ENCODE data around the gene SPG11.
"Not testable (repeated sequence)": the region's sequence is repeated elsewhere in the genome, so short reads cannot be mapped to it uniquely, and the experiment has no call there.

Gene SPG11, protein sequence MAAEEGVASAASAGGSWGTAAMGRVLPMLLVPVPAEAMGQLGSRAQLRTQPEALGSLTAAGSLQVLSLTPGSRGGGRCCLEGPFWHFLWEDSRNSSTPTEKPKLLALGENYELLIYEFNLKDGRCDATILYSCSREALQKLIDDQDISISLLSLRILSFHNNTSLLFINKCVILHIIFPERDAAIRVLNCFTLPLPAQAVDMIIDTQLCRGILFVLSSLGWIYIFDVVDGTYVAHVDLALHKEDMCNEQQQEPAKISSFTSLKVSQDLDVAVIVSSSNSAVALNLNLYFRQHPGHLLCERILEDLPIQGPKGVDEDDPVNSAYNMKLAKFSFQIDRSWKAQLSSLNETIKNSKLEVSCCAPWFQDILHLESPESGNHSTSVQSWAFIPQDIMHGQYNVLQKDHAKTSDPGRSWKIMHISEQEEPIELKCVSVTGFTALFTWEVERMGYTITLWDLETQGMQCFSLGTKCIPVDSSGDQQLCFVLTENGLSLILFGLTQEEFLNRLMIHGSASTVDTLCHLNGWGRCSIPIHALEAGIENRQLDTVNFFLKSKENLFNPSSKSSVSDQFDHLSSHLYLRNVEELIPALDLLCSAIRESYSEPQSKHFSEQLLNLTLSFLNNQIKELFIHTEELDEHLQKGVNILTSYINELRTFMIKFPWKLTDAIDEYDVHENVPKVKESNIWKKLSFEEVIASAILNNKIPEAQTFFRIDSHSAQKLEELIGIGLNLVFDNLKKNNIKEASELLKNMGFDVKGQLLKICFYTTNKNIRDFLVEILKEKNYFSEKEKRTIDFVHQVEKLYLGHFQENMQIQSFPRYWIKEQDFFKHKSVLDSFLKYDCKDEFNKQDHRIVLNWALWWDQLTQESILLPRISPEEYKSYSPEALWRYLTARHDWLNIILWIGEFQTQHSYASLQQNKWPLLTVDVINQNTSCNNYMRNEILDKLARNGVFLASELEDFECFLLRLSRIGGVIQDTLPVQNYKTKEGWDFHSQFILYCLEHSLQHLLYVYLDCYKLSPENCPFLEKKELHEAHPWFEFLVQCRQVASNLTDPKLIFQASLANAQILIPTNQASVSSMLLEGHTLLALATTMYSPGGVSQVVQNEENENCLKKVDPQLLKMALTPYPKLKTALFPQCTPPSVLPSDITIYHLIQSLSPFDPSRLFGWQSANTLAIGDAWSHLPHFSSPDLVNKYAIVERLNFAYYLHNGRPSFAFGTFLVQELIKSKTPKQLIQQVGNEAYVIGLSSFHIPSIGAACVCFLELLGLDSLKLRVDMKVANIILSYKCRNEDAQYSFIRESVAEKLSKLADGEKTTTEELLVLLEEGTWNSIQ (N-terminal part only)

DNA sequence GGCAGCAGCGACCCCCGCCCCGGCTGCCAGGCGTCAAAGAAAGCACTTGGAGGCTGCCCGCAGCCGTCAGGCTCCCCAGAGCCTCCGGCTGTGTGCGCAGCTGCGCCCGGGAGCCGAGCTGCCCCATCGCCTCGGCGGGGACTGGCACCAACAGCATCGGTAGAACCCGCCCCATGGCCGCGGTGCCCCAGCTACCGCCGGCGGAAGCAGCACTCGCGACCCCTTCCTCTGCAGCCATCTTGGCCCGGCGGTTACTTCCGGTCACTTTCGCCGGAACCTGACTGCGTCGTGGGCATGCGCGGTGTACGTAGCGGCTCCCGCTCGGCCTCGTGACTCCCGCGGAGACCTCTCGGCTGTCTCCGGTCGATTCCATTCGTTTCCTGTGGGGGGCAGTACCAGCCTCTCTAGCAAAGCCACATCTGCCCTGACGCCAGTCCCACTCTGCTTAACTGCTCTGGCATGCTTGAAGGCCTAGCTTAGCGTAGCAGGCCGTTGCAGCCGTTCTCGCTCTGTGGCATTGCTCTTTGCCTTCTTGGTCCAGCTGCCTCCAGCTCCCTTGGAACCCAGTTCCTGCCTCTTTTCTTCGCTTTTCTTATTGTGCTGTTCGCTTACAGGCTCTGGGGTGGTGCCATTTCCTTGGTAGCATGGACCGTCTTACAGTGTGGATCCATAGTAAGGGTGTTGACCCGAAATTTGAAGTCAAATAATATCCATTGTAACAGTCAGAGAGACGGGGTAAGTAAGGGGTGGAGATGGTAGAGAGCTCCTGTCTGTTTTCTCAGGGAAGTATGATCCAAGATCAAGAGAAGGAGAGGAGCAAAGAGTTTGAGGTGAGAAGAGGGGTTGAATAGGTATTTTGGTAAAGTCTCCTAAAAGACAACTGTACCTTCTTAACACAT is at the start of gene SPG11:
SPG11 (minus strand) TSS at position 253 of the 899 bp plus-strand sequence; CDS start at position 238, 15 bp downstream.
- FAIRE-seq = peak; percentile 97

DNA sequence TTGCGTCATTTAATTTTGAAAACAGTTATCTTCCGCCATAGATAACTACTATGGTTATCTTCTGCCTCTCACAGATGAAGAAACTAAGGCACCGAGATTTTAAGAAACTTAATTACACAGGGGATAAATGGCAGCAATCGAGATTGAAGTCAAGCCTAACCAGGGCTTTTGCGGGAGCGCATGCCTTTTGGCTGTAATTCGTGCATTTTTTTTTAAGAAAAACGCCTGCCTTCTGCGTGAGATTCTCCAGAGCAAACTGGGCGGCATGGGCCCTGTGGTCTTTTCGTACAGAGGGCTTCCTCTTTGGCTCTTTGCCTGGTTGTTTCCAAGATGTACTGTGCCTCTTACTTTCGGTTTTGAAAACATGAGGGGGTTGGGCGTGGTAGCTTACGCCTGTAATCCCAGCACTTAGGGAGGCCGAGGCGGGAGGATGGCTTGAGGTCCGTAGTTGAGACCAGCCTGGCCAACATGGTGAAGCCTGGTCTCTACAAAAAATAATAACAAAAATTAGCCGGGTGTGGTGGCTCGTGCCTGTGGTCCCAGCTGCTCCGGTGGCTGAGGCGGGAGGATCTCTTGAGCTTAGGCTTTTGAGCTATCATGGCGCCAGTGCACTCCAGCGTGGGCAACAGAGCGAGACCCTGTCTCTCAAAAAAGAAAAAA is 49.0 kb upstream of the SPG11 start:
- no peak for FAIRE-seq

DNA sequence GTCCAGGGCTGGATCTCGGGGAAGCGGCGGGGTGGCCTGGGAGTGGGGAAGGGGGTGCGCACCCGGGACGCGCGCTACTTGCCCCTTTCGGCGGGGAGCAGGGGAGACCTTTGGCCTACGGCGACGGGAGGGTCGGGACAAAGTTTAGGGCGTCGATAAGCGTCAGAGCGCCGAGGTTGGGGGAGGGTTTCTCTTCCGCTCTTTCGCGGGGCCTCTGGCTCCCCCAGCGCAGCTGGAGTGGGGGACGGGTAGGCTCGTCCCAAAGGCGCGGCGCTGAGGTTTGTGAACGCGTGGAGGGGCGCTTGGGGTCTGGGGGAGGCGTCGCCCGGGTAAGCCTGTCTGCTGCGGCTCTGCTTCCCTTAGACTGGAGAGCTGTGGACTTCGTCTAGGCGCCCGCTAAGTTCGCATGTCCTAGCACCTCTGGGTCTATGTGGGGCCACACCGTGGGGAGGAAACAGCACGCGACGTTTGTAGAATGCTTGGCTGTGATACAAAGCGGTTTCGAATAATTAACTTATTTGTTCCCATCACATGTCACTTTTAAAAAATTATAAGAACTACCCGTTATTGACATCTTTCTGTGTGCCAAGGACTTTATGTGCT is 48.4 kb upstream of the SPG11 start:
- no peak for FAIRE-seq

DNA sequence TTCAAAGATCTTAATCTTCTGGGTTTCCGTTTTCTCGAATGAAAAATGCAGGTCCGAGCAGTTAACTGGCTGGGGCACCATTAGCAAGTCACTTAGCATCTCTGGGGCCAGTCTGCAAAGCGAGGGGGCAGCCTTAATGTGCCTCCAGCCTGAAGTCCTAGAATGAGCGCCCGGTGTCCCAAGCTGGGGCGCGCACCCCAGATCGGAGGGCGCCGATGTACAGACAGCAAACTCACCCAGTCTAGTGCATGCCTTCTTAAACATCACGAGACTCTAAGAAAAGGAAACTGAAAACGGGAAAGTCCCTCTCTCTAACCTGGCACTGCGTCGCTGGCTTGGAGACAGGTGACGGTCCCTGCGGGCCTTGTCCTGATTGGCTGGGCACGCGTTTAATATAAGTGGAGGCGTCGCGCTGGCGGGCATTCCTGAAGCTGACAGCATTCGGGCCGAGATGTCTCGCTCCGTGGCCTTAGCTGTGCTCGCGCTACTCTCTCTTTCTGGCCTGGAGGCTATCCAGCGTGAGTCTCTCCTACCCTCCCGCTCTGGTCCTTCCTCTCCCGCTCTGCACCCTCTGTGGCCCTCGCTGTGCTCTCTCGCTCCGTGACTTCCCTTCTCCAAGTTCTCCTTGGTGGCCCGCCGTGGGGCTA is 47.8 kb upstream of the SPG11 start, which contains the start of the genes B2M and PATL2:
B2M (plus strand) TSS at position 422 of the 647 bp plus-strand sequence; CDS start at position 452, 30 bp downstream.
PATL2 (minus strand) TSS at position 228 of the 647 bp plus-strand sequence. CDS start 34,833 bp downstream, outside the sequence.
- peak; percentile 94 for FAIRE-seq

DNA sequence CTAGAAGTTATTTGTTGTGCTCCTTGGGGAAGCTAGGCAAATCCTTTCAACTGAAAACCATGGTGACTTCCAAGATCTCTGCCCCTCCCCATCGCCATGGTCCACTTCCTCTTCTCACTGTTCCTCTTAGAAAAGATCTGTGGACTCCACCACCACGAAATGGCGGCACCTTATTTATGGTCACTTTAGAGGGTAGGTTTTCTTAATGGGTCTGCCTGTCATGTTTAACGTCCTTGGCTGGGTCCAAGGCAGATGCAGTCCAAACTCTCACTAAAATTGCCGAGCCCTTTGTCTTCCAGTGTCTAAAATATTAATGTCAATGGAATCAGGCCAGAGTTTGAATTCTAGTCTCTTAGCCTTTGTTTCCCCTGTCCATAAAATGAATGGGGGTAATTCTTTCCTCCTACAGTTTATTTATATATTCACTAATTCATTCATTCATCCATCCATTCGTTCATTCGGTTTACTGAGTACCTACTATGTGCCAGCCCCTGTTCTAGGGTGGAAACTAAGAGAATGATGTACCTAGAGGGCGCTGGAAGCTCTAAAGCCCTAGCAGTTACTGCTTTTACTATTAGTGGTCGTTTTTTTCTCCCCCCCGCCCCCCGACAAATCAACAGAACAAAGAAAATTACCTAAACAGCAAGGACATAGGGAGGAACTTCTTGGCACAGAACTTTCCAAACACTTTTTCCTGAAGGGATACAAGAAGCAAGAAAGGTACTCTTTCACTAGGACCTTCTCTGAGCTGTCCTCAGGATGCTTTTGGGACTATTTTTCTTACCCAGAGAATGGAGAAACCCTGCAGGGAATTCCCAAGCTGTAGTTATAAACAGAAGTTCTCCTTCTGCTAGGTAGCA is 47.0 kb upstream of the SPG11 start:
- no peak for FAIRE-seq

DNA sequence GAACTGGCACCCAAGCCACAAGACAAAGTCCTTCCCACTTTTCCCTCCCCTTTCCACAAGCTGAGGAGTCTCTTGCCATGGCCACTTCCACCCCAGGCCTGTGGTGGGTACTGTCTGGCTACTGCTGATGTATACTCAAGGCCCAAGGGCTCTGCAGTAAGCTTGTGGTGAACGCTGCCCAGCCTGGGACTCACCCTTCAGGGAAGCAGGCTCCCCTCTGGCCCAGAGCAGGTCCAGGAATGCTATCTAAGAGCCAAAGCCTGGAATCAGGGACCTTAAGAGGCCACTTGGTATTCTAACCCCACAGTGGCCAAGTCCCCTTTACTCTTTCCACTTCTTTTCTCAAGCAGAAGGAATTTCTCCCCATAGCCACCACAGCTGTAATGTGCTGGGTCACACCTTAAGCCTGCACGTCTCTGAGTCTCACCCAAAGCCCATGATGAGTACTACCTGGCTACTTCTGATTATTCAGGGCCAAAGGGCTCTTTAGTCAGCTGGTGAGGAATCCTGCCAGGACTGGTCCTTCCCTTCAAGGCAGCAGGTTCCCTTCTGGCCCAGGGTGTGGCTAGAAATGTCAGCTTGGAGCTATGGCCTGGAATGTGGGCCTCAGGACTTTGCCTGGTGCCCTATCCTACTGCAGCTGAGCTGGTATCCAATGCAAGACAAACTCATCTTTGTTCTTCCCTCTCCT is 43.6 kb upstream of the SPG11 start:
- no peak for FAIRE-seq

DNA sequence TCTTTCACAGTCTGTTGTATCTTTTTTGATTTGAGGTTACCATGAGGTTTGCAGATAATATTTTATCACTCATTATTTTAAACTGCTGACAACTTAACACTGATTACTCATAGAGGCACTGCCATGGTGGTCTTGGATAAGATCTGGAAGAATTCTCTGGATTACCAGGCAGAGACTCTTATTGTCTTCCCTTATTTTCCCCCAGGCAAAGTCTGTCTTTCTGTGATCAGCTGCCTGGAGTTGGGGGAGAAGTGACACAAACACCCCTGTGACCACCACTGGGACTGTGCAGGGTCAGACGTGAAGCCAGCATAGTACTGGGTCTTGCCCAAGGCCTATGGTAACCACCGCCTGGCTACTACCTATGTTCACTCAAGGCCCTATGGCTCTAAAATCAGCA is 42.9 kb upstream of the SPG11 start:
- FAIRE-seq = no peak

DNA sequence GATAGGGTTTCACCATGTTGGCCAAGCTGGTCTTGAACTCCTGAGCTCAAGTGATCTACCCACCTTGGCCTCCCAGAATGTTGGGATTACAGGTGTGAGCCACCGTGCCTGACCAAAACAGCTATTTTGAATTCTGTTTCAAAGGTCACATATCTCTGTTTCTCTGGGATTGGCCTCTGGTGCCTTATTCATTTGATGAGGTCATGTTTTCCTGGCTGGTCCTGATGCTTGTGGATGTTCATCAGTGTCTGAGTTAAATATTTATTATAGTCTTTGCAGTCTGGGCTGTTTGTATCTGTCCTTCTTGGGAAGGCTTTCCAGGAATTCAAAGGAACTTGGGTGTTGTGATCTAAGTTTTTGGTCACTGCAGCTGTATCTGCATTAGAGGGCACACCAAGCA is 42.5 kb upstream of the SPG11 start:
- no peak for FAIRE-seq

DNA sequence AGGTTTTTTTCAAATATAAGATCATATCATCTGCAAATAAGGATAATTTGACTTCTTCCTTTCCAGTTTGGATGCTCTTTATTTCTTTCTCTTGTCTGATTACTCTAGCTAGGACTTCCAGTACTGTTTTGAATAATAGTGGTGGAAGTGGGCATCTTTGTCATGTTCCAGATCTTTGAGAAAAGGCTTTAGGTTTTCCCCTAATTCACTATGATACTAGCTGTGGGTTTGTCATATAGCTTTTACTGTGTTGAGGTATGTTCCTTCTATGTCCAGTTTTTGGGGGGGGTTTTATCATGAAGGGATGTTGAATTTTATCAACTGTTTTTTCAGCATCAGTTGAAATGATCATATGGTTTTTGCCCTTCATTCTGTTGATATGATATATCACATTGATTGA is 37.2 kb upstream of the SPG11 start:
- FAIRE-seq = not testable (repeated sequence)

DNA sequence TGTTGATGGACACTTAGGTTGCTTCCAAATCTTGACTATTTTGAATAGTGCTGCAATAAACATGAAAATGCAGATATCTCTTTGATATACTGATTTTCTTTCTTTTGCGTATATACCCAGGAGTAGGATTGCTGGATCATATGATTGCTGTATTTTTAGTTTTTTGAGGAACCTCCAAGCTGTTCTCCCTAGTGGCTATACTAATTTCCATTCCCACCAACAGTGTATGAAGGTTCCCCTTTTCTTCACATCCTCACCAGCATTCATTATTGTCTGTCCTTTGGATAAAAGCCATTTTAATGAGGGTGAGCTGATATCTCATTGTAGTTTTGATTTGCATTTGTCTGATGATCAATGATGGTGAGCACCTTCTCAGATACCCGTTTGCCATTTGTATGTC is 35.2 kb upstream of the SPG11 start:
- FAIRE-seq = no peak

DNA sequence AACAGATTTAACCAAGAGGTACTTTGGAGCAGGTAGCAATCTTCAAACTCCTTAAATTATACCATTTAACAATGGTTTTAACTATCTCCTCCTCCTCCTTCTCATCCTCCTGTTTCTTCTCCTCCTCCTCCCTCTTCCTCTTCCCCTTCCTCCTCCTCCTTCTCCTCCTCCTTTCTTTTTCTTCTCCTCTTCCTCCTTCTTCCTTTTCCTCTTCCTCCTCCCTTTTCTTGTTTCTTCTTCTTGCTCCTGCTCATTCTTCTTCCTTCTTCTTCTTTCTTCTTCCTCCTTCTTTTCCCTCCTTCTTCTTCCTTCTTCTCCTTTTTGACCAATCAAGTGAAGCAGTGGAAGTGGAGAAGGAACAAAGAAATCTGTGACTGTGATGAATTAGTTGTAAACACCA is 33.6 kb upstream of the SPG11 start:
- FAIRE-seq = no peak

DNA sequence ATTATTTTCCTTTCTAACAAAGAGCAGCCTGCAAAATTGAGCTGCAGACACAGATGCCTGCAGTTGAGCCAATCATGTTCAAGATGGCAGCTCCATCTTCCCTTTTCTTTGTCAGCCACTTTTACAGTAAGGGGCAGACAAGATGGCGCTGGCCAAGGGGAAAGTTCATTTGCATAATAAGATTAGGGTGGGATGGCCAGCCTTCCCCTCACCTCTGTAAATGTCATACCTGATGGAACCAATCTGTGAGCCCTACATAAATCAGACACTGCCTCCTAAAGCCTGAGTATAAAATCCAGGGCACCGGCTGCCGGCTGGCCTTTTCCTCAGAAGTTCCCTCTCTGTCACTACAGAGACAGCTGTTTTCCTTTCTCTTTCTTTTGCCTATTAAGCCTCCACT is 31.8 kb upstream of the SPG11 start:
- no peak for FAIRE-seq

DNA sequence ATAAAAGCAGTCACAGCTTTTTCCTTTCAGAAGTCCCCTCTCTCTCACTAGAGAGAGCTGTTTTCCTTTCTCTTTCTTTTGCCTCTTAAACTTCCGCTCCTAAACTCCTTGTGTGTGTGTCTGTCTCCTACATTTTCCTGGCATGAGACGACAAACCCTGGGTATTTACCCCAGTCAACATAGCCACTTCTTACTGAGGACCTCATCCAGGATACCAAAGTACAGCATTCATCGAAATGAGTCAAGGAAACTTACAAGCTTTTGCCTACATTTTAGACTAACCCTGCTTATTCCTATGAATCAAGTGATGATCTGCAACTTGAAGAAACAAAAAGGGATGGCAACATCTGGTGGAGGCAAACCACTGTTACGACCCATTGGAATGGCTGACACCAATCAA is 31.0 kb upstream of the SPG11 start:
- no peak for FAIRE-seq

DNA sequence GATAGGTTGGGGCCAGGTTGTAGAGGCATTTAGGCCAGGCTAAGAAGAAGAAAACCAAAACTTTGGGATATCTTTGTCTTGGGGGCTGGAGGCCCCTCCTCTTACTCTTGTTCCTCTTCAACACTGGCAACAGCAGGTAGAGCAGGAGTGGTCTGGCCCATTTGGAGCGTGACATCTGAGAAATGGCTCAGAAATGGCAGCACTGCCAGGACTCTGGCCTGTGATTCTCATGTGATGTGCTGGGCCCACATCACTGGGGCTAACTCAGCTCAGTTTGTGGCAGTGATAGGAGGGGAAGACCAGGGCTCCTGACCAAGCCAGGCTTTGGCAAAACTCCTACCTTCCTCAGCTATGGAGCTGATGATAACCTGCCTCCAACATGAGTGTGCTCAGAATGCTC is 29.2 kb upstream of the SPG11 start:
- no peak for FAIRE-seq

DNA sequence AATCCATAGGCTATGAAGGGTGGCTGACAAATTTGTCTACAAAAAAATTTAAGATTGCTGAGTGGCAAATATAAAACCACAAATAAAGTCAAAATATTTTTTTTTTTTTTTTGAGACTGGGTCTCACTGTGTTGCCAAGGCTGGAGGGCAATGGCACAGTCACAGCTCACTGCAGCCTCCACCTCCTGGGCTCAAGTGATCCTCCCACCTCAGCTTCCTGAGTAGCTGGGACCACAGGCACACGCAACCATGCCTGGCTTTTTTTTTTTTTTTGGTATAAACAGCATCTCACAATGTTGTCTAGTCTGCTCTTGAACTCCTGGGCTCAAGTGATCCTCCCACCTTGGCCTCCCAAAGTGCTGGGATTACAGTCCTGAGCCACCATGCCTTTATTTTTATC is 26.8 kb upstream of the SPG11 start:
- FAIRE-seq = not testable (repeated sequence)

DNA sequence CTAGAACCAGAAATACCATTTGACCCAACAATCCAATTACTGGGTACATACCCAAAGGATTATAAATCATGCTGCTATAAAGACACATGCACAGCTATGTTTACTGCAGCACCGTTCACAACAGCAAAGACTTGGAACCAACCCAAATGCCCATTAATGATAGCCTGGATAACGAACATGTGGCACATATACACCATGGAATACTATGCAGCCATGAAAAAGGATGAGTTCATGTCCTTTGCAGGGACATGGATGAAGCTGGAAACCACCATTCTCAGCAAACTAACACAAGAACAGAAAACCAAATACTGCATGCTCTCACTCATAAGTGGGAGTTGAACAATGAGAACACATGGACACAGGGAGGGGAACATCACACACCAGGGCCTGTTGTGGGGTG is 25.9 kb upstream of the SPG11 start:
- FAIRE-seq = not testable (repeated sequence)

DNA sequence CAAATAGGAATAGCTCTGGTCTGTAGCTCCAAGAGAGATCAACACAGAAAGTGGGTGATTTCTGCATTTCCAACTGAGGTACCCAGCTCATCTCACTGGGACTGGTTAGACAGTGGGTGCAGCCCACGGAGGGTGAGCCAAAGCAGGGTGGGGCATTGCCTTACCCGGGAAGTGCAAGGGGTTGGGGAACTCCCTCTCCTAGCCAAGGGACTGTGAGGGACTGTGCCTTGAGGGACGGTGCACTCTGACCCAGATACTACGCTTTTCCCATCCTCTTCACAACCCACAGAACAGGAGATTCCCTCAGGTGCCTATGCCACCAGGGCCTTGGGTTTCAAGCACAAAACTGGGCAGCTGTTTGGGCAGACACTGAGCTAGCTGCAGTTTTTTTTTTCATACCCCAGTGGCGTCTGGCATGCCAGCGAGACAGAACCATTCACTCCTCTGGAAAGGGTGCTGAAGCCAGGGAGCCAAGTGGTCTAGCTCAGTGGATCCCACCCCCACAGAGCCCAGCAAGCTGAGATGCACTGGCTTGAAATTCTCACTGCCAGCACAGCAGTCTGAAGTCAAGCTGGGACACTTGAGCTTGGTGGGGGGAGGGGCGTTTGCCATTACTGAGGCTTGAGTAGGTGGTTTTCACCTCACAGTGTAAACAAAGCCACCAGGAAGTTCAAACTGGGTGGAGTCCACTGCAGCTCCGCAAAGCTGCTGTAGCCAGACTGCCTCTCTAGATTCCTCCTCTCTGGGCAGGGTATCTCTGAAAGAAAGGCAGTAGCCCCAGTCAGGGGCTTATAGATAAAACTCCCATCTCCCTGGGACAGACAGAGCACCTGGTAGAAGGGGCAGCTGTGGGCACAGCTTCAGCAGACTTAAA is 19.6 kb upstream of the SPG11 start:
- FAIRE-seq = not testable (repeated sequence)

All from G401.6 (cell line).